PC-3 (cell line): ENCODE measurements around the gene WDR7. TPM values are rescaled to one million over a fixed set of nuclear protein-coding genes. Genes with fewer than 3 reads are reported as not detected.
A peak's percentile ranks its signal among the peaks of the same experiment; 100 is the strongest.

ENCODE experiments used
- ATAC-seq: fragments of 200-7000 bp; cut with Tn5 transposase; 2 replicates; pipeline ENCODE4 v1.9.1; 2020; ENCODE audit warnings: mild to moderate bottlenecking, moderate library complexity
- BruUV-seq: library from RNA; stranded (reverse); fragments of 400-500 nt; replicated peaks from 2 replicates; lab custom pipeline; 2021; lab: Mats Ljungman, UMichigan
- CTCF ChIA-PET: fragments of 300-600 bp; sonication (Branson Sonifier 250); formaldehyde crosslinking; loops from one replicate; lab custom pipeline; 2022; ENCODE audit warnings: antibody characterized with exemption; lab: Charles Lee
- POLR2A ChIA-PET: fragments of 300-600 bp; sonication (Branson Sonifier 250); formaldehyde crosslinking; loops from one replicate; lab custom pipeline; 2022; ENCODE audit warnings: antibody characterized with exemption; ENCODE audit not compliant: unreplicated experiment; lab: Charles Lee
- DNase-seq: peaks from one replicate; pipeline ENCODE4 v3.0.0-alpha.2; 2015
- H2AFZ ChIP-seq: fragments of 300-600 bp; sonication (generic); 2 replicates; pipeline ENCODE4 v1.6.0; 2016; ENCODE audit warnings: antibody characterized with exemption, low read length
- H3F3A ChIP-seq: fragments of 300-600 bp; sonication (generic); one replicate; pipeline ENCODE4 v1.6.0; 2017; ENCODE audit warnings: antibody characterized with exemption, low read length, control low read depth, mild to moderate bottlenecking; ENCODE audit not compliant: unreplicated experiment
- H3K27ac ChIP-seq: fragments of 300-600 bp; sonication (generic); 2 replicates; pipeline ENCODE4 v1.5.1; 2016; ENCODE audit warnings: mild to moderate bottlenecking, low read length
- H3K27me3 ChIP-seq: fragments of 300-600 bp; sonication (generic); 2 replicates; pipeline ENCODE4 v1.6.1; 2016; ENCODE audit warnings: low read length, mixed read lengths
- H3K36me3 ChIP-seq: fragments of 300-600 bp; sonication (generic); 2 replicates; pipeline ENCODE4 v1.6.1; 2016; ENCODE audit warnings: low read depth, mixed run types, low read length, mixed read lengths
- H3K4me1 ChIP-seq: fragments of 300-600 bp; sonication (generic); 2 replicates; pipeline ENCODE4 v1.5.1; 2016; ENCODE audit warnings: low read length; ENCODE audit not compliant: insufficient read depth
- H3K4me2 ChIP-seq: fragments of 300-600 bp; sonication (generic); 2 replicates; pipeline ENCODE4 v1.6.0; 2016; ENCODE audit warnings: low read length
- H3K4me3 ChIP-seq: fragments of 300-600 bp; sonication (generic); 2 replicates; pipeline ENCODE4 v1.5.1; 2016; ENCODE audit warnings: mild to moderate bottlenecking, low read length, mixed read lengths
- H3K79me2 ChIP-seq: fragments of 300-600 bp; sonication (generic); 2 replicates; pipeline ENCODE4 v1.6.1; 2017; ENCODE audit warnings: low read length, mixed read lengths
- H3K9ac ChIP-seq: fragments of 300-600 bp; sonication (generic); 2 replicates; pipeline ENCODE4 v1.6.0; 2016; ENCODE audit warnings: mild to moderate bottlenecking, low read length
- H3K9me2 ChIP-seq: fragments of 300-600 bp; sonication (generic); replicated peaks from 2 replicates; pipeline ENCODE4 v1.6.1; 2016; ENCODE audit warnings: mixed run types, low read length, mixed read lengths
- H3K9me3 ChIP-seq: fragments of 300-600 bp; sonication (generic); 2 replicates; pipeline ENCODE4 v1.6.1; 2016; ENCODE audit warnings: low read length, mixed read lengths
- H4K20me1 ChIP-seq: fragments of 300-600 bp; sonication (generic); 2 replicates; pipeline ENCODE4 v1.6.1; 2016; ENCODE audit warnings: low read length, mixed read lengths
- CTCF ChIP-seq: fragments of 300-600 bp; sonication (generic); conservative IDR thresholded peaks from 2 replicates; pipeline ENCODE4 v1.5.1; 2017; ENCODE audit warnings: antibody characterized with exemption, low read depth, mild to moderate bottlenecking, low read length
- EZH2 ChIP-seq: fragments of 300-600 bp; sonication (generic); IDR thresholded peaks from one replicate; pipeline ENCODE4 v1.6.1; 2017; ENCODE audit warnings: antibody characterized with exemption, mild to moderate bottlenecking, low read length; ENCODE audit not compliant: unreplicated experiment
- EZH2phosphoT487 ChIP-seq: fragments of 300-600 bp; sonication (generic); IDR thresholded peaks from 2 replicates; pipeline ENCODE4 v1.6.1; 2018; ENCODE audit warnings: mild to moderate bottlenecking, antibody characterized with exemption, low read length, borderline replicate concordance
- intact Hi-C: fragments of 100-400 bp; cut with micrococcal nuclease; formaldehyde crosslinking; loops from 2 replicates; pipeline ENCODE4 v1.9.0; 2023
- total RNA-seq: library from RNA; depleted of rRNA; stranded (reverse); fragments of >200 nt; gene quantifications from 2 replicates; pipeline ENCODE4 v1.2.3, GENCODE V29; 2014

The WDR7 gene
- total RNA-seq, 1 experiment from 2014 or later = 16.0 TPM

GRCh38 chr18:56747032-56747658 is 96.0 kb downstream of the WDR7 start:
- H3K4me2 ChIP-seq = no peak overlapping the region
- intact Hi-C loops = loop anchor here (5.0 kb wide), 1 partner anchor 690 kb away; the partner anchor contains the start of gene ONECUT2
- no peak for TF ChIP-seq EZH2phosphoT487
- ChIA-PET CTCF (no interaction called here), POLR2A (no interaction called here)
- H2AFZ ChIP-seq = no peak overlapping the region
- H3K36me3 ChIP-seq = no peaks in the 10 kb centered on the region
- no peaks in the 10 kb centered on the region for H4K20me1 ChIP-seq
- H3K27me3 ChIP-seq = no peaks in the 10 kb centered on the region
- BruUV-seq = no TSS peak
- no peaks in the 10 kb centered on the region for H3K79me2 ChIP-seq
- no peak overlapping the region for H3K4me3 ChIP-seq
- H3F3A ChIP-seq = no peaks in the 10 kb centered on the region
- no peaks in the 10 kb centered on the region for H3K9me2 ChIP-seq
- DNase-seq = no peak
- H3K27ac ChIP-seq = no peak overlapping the region
- no peaks in the 10 kb centered on the region for H3K4me1 ChIP-seq
- H3K9ac ChIP-seq = no peak overlapping the region
- ATAC-seq = no peak
- H3K9me3 ChIP-seq = no peaks in the 10 kb centered on the region

- Histone ChIP-seq H3K27me3 (no peaks in the 10 kb centered on the region), H3K79me2 (no peaks in the 10 kb centered on the region), H3K9me3 (no peaks in the 10 kb centered on the region), H3K36me3 (no peaks in the 10 kb centered on the region), H3K4me3 (no peak overlapping the region), H2AFZ (no peak overlapping the region), H3K9ac (no peak overlapping the region), H3K4me2 (no peak overlapping the region), H3K9me2 (no peaks in the 10 kb centered on the region), H3K4me1 (no peaks in the 10 kb centered on the region), H4K20me1 (no peaks in the 10 kb centered on the region), H3K27ac (no peak overlapping the region), H3F3A (no peaks in the 10 kb centered on the region)
- BruUV-seq = no TSS peak
- TF ChIP-seq EZH2phosphoT487 = no peak
- TF ChIP-seq EZH2 = no peak
- ATAC-seq (no peak), DNase-seq (no peak)
- ChIA-PET POLR2A (no interaction called here), CTCF (no interaction called here)
- intact Hi-C loops = loop anchor here (2.0 to 5.0 kb wide), 3 partner anchors 121 to 815 kb away; partner anchors contain the start of gene ONECUT2
Observed at GRCh38 chr18:56747857-56748256, 96.7 kb downstream of the WDR7 start.

GRCh38 chr18:56748698-56749268 is 97.6 kb downstream of the WDR7 start:
- TF ChIP-seq EZH2phosphoT487 (no peak), CTCF (peak; percentile 64), EZH2 (no peak)
- peak; percentile 63 for DNase-seq
- ChIA-PET CTCF (no interaction called here), POLR2A (no interaction called here)
- Histone ChIP-seq H3F3A (no peaks in the 10 kb centered on the region), H3K9ac (no peak overlapping the region), H4K20me1 (no peaks in the 10 kb centered on the region), H3K27ac (no peak overlapping the region), H3K27me3 (no peaks in the 10 kb centered on the region), H3K4me1 (no peaks in the 10 kb centered on the region), H3K9me2 (no peaks in the 10 kb centered on the region), H3K9me3 (no peaks in the 10 kb centered on the region), H3K36me3 (no peaks in the 10 kb centered on the region), H3K79me2 (no peaks in the 10 kb centered on the region), H2AFZ (no peak overlapping the region), H3K4me2 (no peak overlapping the region), H3K4me3 (no peak overlapping the region)
- no TSS peak for BruUV-seq
- intact Hi-C loops = loop anchor here (2.0 to 5.0 kb wide), 3 partner anchors 120 to 814 kb away; partner anchors contain the start of gene ONECUT2
- no peak for ATAC-seq
